Endodermal cell (in vitro differentiated cells): ENCODE data around the gene FURIN. TPM values are rescaled to one million over a fixed set of nuclear protein-coding genes. Genes with fewer than 3 reads are reported as not detected.
"Not testable (repeated sequence)": the region's sequence is repeated elsewhere in the genome, so short reads cannot be mapped to it uniquely, and the experiment has no call there.

ENCODE experiments used
- DNase-seq: peaks from one replicate; pipeline ENCODE4 v3.0.0-alpha.2; 2017
- H3K27ac ChIP-seq: 2 replicates; pipeline ENCODE4 v1.5.1; 2013; ENCODE audit warnings: mild to moderate bottlenecking, low read depth, low read length, moderate library complexity
- H3K27me3 ChIP-seq: 2 replicates; pipeline ENCODE4 v1.6.1; 2013; ENCODE audit warnings: mild to moderate bottlenecking, low read length, moderate library complexity; ENCODE audit not compliant: insufficient read depth, control insufficient read depth, poor library complexity, severe bottlenecking
- H3K36me3 ChIP-seq: 2 replicates; pipeline ENCODE4 v1.7.0; 2013; ENCODE audit warnings: mild to moderate bottlenecking, low read length, moderate library complexity; ENCODE audit not compliant: control insufficient read depth, insufficient read depth
- H3K4me1 ChIP-seq: one replicate; pipeline ENCODE4 v1.7.0; 2013; ENCODE audit warnings: low read length; ENCODE audit not compliant: control insufficient read depth, insufficient read depth
- H3K4me3 ChIP-seq: 2 replicates; pipeline ENCODE4 v1.5.1; 2013; ENCODE audit warnings: mild to moderate bottlenecking, low read length, moderate library complexity
- H3K9ac ChIP-seq: 2 replicates; pipeline ENCODE4 v1.6.1; 2013; ENCODE audit warnings: mild to moderate bottlenecking, low read length, moderate library complexity; ENCODE audit not compliant: poor library complexity, severe bottlenecking; ENCODE audit errors: extremely low read depth
- H3K9me3 ChIP-seq: 2 replicates; pipeline ENCODE4 v1.6.1; 2013; ENCODE audit warnings: mild to moderate bottlenecking, low read length, moderate library complexity; ENCODE audit not compliant: control insufficient read depth
- H3K27ac Mint-ChIP-seq: 2 replicates; pipeline ENCODE4 v1.8.0; 2020; ENCODE audit warnings: mixed read lengths
- H3K27me3 Mint-ChIP-seq: 2 replicates; pipeline ENCODE4 v1.8.0; 2021; ENCODE audit warnings: mild to moderate bottlenecking, mixed read lengths; ENCODE audit not compliant: insufficient read depth
- H3K36me3 Mint-ChIP-seq: 2 replicates; pipeline ENCODE4 v1.8.0; 2020; ENCODE audit warnings: low read depth, mixed read lengths
- H3K4me1 Mint-ChIP-seq: 2 replicates; pipeline ENCODE4 v1.8.0; 2020; ENCODE audit warnings: mixed read lengths
- H3K4me3 Mint-ChIP-seq: 2 replicates; pipeline ENCODE4 v1.8.0; 2020; ENCODE audit warnings: mild to moderate bottlenecking, moderate library complexity, mixed read lengths
- H3K9me3 Mint-ChIP-seq: 2 replicates; pipeline ENCODE4 v1.8.0; 2020; ENCODE audit warnings: mild to moderate bottlenecking, mixed read lengths
- CTCF ChIP-seq: fragments of 200-600 bp; sonication (generic); conservative IDR thresholded peaks from 2 replicates; pipeline ENCODE4 v1.5.0; 2021; ENCODE audit warnings: antibody characterized with exemption, mild to moderate bottlenecking
- WGBS, 2 experiments: methylation state at CpG; one replicate each; pipeline versions ENCODE4 v1.1.5 to v1.1.7; 2013; ENCODE audit warnings: missing lambda C conversion rate in 2 of 2, mixed read lengths in 1 of 2; ENCODE audit not compliant: insufficient coverage in 1 of 2, insufficient read length in 1 of 2; 5-methylcytosine and 5-hydroxymethylcytosine counted together
- total RNA-seq, 2 donors: library from RNA; stranded (reverse); fragmentation: NEBNext Ultra II Directional in 1 of 2; extraction: Animal tissue kit (Norgen Biotek cat#: 25700) in 1 of 2; gene quantifications; 2 replicates in 1 of 2; 3 replicates in 1 of 2; pipeline ENCODE4 v1.2.1, GENCODE V29; 2021

Gene FURIN
- total RNA-seq, 2 donors from 2014 or later = 96.3 to 108 TPM

GRCh38 chr15:90928106-90928505, 59.7 kb downstream of the FURIN start:
- not testable (repeated sequence) for DNase-seq, H3K27ac Mint-ChIP-seq, H3K4me3 Mint-ChIP-seq, H3K27me3 ChIP-seq, H3K4me3 ChIP-seq, H3K9me3 ChIP-seq, H3K27ac ChIP-seq, H3K4me1 ChIP-seq, H3K36me3 Mint-ChIP-seq, H3K27me3 Mint-ChIP-seq, H3K4me1 Mint-ChIP-seq, H3K9ac ChIP-seq, H3K36me3 ChIP-seq, H3K9me3 Mint-ChIP-seq
- WGBS, 2 experiments = 94 to 98% methylated on average over 7 of the region's 7 CpGs

- H3K27me3 ChIP-seq = peaks cover 8% of the 10 kb centered on the region
- DNase-seq = no peak
- H3K9ac ChIP-seq = no peak overlapping the region
- no peaks in the 10 kb centered on the region for H3K36me3 ChIP-seq
- Mint-ChIP-seq H3K36me3 (no peaks in the 10 kb centered on the region), H3K27me3 (peaks cover 8% of the 10 kb centered on the region), H3K27ac (peak overlapping the region; percentile 17), H3K4me1 (peaks cover 9% of the 10 kb centered on the region), H3K4me3 (peak overlapping the region; percentile 34), H3K9me3 (no peaks in the 10 kb centered on the region)
- no peak for TF ChIP-seq CTCF
- H3K27ac ChIP-seq = no peak overlapping the region
- WGBS, 2 experiments = 96 to 97% methylated on average over 17 to 21 of the region's 21 CpGs
- H3K9me3 ChIP-seq = no peaks in the 10 kb centered on the region
- peaks cover 3% of the 10 kb centered on the region for H3K4me1 ChIP-seq
- no peak overlapping the region for H3K4me3 ChIP-seq
These were observed 61.0 kb downstream of the FURIN start for GRCh38 chr15:90929246-90930019.

DNA sequence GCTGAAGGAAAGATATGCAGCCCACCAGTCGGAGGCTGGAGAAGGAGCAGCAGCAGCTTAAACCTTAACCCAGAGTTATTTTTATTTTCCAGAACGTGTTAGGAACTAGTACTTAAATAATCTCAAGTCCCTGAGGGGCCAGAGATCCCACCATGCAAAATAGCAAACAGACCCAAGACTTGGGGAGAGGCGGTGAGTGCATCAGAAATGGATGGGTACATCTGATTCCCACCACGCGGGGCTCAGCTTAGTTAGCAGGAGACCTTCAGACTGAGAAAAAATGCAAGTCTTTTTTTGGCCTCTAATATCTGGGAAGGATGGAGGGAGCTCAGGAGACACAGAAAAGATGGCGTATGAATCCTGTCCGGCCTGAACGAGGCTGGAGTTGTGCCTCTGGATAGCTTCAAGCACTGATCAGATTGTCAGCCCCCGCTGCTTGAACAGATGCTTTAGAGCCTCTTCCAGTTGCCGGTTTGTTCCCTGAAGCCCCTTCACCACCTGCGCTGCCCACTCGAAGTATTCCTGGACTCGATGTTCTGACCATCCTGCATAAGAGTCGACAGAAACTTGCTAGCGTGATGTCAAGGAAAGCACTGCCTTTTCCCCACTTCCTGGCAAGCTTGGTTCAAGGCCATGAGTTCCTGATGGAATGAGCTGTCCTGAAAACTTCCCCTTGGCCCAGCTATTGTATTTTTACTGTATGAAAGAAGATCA, 62.6 kb downstream of the FURIN start:
- Histone ChIP-seq H3K9ac (no peak overlapping the region), H3K4me3 (no peak overlapping the region), H3K9me3 (no peaks in the 10 kb centered on the region), H3K27me3 (peaks cover 8% of the 10 kb centered on the region), H3K4me1 (no peaks in the 10 kb centered on the region), H3K36me3 (no peaks in the 10 kb centered on the region), H3K27ac (no peak overlapping the region)
- peaks cover 8% of the 10 kb centered on the region for H3K27me3 Mint-ChIP-seq
- no peaks in the 10 kb centered on the region for H3K9me3 Mint-ChIP-seq
- no peaks in the 10 kb centered on the region for H3K36me3 Mint-ChIP-seq
- WGBS, 2 experiments = 93 to 98% methylated on average over 15 of the region's 15 CpGs
- no peak for DNase-seq
- H3K4me3 Mint-ChIP-seq = peak overlapping the region; percentile 89
- H3K4me1 Mint-ChIP-seq = peaks cover 9% of the 10 kb centered on the region
- no peak for TF ChIP-seq CTCF
- H3K27ac Mint-ChIP-seq = peak overlapping the region; percentile 94
